Keratinocyte (primary cell): ENCODE results near the gene SCD5.

ENCODE experiments used
- EZH2 ChIP-seq: IDR thresholded peaks from one replicate; pipeline ENCODE4 v1.6.1; 2012; ENCODE audit warnings: inconsistent platforms, mild to moderate bottlenecking, low read length, moderate library complexity
- TF ChIP-seq, protein P1 (sequence below), 3 experiments: IDR thresholded peaks in 1 of 3; conservative IDR thresholded peaks in 1 of 3; optimal IDR thresholded peaks in 1 of 3; 2 replicates in 2 of 3; 3 replicates in 1 of 3; pipeline versions ENCODE3 to v1.5.1; 2011; ENCODE audit warnings: low read length in 3 of 3, mild to moderate bottlenecking in 3 of 3, moderate library complexity in 2 of 3, control low read depth in 1 of 3, inconsistent platforms in 1 of 3; ENCODE audit not compliant: insufficient read depth in 2 of 3; ENCODE audit errors: extremely low read depth in 1 of 3

DNA sequence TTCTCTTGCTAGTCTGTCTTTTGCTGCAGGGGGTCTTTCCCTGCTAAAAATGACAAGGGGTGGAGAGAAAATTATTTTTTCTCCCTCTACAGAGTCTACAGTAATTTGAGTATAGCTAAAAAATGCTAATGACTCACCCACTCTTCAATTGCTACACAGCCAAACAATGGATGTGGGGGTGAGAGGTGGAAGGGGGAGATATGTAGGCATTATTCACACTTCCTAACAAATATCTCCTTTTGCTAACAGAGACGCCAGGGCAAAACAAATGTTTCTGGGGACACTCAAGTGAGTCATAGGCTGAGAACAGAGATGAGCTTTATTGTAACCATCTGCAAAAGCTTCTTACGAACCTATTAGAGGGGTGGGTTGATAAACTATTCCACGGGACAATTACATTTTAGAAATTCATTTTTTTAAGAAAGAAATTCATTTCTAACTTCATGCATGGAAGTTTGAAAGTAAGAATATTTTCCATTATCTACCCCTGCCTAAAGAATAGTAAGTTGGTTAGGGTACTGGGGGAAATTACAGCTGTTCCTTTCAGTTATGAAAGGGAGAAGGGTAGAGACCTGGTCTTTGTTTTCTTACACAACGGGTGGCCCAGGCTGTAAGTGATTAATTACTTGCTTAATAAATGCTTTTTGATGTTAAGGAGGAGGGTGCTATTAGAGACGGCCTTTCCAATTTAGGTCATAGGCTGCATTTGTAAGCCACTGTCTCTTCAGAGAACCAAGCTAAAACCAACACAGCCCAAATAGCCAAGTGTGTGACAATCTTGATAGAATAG lies 12.8 kb downstream of the SCD5 start:
- TF ChIP-seq, protein P1, sequence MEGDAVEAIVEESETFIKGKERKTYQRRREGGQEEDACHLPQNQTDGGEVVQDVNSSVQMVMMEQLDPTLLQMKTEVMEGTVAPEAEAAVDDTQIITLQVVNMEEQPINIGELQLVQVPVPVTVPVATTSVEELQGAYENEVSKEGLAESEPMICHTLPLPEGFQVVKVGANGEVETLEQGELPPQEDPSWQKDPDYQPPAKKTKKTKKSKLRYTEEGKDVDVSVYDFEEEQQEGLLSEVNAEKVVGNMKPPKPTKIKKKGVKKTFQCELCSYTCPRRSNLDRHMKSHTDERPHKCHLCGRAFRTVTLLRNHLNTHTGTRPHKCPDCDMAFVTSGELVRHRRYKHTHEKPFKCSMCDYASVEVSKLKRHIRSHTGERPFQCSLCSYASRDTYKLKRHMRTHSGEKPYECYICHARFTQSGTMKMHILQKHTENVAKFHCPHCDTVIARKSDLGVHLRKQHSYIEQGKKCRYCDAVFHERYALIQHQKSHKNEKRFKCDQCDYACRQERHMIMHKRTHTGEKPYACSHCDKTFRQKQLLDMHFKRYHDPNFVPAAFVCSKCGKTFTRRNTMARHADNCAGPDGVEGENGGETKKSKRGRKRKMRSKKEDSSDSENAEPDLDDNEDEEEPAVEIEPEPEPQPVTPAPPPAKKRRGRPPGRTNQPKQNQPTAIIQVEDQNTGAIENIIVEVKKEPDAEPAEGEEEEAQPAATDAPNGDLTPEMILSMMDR (optimal IDR thresholded peaks at IDR 0.05 in 1 of 3, IDR thresholded peaks at IDR 0.05 in 1 of 3, conservative IDR thresholded peaks at IDR 0.05 in 1 of 3; ENCODE audit: extremely low read depth in 1 of 3, insufficient read depth in 2 of 3, low read length in 3 of 3): no peak
- no peak for TF ChIP-seq EZH2
